ENCODE results near the gene NXN. TPM values are rescaled to one million over a fixed set of nuclear protein-coding genes. Genes with fewer than 3 reads are reported as not detected.

NXN gene
- total RNA-seq, 2 donors from 2014 or later = 2.6 to 16.3 TPM

Small RNAs within 50 kb of the gene (microRNA-seq; reads per million reads assigned to microRNA genes)
- 1.7 reads per million for gene MIR3183

Other genes with a start within 250 kb of the NXN start
- gene TLCD3A, start 247.2 kb downstream of the NXN start, total RNA-seq = 10 to 100 TPM; 27.0 to 28.8 TPM
- gene GEMIN4, start 227.5 kb downstream of the NXN start, total RNA-seq = 10 to 100 TPM; 12.9 to 31.9 TPM
- 100 to 1,000 TPM in 1 of 2 donors, 10 to 100 TPM in 1; 89.3 to 103 TPM for gene GLOD4, start 197.5 kb downstream of the NXN start, total RNA-seq
- gene MRM3, start 197.4 kb downstream of the NXN start, total RNA-seq = 10 to 100 TPM; 13.0 to 22.5 TPM
- 10 to 100 TPM in 1 of 2 donors, 1 to 10 TPM in 1; 8.3 to 12.8 TPM for gene TIMM22, start 17.4 kb upstream of the NXN start, total RNA-seq
- 100 to 1,000 TPM; 243 to 326 TPM for gene ABR, start 200.2 kb upstream of the NXN start, total RNA-seq